ENCODE measurements around the gene CAMK1D.
"Not testable (repeated sequence)": the region's sequence is repeated elsewhere in the genome, so short reads cannot be mapped to it uniquely, and the experiment has no call there.

Gene CAMK1D

GRCh38 chr10:12529976-12530375 lies 180.6 kb downstream of the CAMK1D start:
- DNase-seq: no peak

DNA sequence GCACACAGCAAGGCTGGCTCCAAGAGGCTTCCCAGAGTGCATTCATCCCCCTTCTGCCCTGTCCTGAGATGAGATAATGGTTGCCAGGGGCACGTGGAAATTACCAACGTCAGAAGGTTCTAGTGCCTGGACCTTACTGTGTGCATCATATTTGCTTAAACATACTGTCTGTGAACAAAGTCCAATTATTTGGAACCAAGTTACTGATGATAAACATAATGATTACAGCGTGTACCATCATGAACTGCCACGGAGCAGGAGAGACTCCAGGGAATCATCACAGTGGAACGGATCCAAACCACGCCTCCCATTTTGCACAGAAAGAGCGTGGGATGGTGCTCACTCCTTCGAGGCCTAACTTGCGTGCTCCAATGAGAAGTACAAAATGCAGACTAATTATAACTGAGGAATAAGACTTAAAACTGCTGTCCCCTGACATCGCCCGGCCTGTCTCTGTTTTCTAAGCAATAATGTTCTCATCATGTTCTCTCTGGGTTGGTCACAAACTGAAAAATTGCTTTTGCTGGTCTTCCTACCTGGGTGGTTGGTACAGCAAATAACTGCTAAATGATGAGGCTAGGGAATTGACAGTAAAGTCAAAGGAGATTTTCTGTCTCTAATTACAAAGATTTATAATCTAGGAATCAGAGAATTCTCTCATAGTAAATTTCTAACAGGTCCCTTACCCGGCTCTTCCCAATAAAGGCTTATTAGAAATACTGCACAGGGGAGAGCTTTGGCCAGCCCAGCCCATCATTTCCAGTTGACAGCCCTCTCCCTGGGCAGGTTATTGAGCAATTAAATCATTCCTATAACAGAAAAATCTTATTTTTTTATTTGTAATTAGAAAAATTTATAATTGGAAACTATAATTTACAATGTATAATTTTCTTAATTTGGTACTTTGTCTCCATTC lies 182.2 kb downstream of the CAMK1D start:
- no peak for DNase-seq

DNA sequence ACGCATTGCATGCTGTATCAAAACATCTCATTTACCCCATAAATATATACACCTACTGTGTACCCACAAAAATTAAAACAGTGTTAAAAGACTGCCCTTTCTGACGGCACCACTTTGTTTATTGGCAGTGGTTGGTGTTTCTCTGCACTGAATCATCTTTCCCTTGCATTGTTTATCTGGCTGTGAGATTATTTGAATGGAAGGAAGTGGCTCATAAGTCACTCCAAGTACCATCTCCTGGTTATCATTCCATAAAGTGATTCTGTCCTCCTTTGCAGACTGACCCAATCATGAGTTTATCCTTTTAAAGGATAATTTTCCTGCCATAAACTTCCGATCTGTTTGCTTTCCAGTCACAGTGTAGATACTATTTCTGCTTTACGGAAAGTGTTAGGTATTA lies 183.8 kb downstream of the CAMK1D start:
- DNase-seq: no peak

GRCh38 chr10:12533723-12534122 lies 184.4 kb downstream of the CAMK1D start:
- DNase-seq: no peak

- no peak for DNase-seq
Measured at GRCh38 chr10:12534824-12535223, 185.5 kb downstream of the CAMK1D start.

- DNase-seq: no peak
Measured at GRCh38 chr10:12535656-12536055, 186.3 kb downstream of the CAMK1D start.

GRCh38 chr10:12538491-12538995 lies 189.2 kb downstream of the CAMK1D start:
- no peak for DNase-seq

- DNase-seq: peak; percentile 14
Measured at GRCh38 chr10:12539350-12540164, 190.2 kb downstream of the CAMK1D start.

GRCh38 chr10:12540341-12540781 lies 191.0 kb downstream of the CAMK1D start:
- no peak for DNase-seq

GRCh38 chr10:12541446-12542067 lies 192.2 kb downstream of the CAMK1D start:
- no peak for DNase-seq

DNA sequence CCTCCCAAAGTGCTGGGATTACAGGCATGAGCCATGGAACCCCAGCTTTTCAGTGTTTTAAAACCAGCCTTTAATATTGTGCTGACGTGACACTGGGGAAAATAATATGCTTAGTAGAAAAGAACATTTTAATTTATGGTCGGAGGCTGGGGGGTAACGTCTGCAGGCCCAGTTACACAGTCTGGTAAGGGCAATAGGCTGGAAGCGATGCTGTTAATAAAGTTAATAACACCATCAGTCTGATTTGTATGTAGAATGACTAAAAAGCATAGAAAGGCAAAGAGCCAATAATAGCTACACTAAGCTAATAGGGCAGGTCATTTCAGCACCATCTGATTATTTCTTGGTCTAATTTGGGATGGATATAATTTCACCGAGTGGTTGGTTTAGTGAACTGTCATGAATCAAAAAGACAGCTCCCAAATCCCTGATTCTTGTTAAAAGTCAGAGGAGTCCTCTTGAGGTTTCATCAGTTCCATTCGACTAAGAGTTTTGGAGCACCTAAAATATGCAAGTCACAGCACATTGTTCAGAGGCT lies 192.9 kb downstream of the CAMK1D start:
- no peak for DNase-seq

DNA sequence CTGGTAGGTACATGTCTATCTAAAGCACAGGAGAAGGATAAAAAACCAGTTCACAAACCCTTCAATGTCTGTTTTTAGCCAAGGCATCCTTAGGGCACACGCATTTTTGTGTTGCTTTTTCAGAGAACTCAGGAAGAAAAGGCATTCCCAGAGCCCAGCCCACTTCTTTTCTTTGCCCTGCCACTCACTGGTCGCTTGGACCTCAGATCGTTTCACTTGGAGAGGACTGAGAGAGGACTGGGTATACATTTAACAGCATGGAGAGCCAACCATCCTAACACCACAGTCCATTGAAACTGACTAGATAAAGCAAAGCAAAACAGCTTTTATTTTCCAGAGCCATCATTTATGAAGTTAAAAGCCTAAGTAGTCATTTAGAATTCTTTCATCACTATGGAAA lies 194.2 kb downstream of the CAMK1D start:
- no peak for DNase-seq

DNA sequence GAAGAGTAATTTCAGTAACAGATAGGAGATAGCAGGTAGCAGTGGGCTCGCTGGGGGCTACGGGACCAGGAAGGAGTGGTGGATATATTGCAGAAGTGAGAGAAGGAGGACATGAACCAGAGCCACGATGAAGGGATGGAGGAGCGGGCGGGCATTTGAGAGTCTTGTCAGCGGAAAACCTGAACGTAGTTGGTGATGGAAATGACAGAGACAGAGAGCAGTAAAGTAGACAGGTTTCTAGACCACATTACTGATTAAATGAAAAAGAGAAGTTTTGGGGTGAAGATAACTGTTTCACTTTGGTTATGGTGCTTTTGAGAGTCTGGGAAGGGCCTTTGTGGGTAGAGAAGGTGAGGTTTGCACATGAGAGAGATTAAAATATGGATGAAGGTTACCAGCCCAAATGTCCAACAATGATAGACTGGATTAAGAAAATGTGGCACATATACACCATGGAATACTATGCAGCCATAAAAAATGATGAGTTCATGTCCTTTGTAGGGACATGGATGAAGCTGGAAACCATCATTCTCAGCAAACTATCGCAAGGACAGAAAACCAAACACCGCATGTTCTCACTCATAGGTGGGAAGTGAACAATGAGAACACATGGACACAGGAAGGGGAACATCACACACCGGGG lies 196.9 kb downstream of the CAMK1D start:
- DNase-seq: not testable (repeated sequence)

GRCh38 chr10:12547301-12547771 lies 198.0 kb downstream of the CAMK1D start:
- no peak for DNase-seq

DNA sequence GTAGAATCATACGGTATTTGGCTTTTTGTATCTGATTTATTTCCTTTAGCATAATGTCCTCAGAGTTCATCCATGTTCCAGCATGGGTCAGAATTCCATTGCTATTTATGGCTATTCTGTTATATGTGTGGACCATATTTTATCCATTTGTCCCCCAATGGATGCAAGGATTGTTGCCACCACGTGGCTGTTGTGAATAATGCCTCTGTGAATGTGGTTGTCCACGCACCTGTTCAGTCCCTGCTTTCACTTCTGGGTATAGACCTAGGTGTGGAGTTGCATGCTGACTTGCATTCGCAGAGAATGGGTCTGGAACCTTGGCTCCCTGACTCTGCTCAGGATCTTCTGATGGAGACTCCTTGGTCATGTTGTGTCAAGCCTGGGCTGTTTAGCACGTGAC lies 199.9 kb downstream of the CAMK1D start:
- no peak for DNase-seq

DNA sequence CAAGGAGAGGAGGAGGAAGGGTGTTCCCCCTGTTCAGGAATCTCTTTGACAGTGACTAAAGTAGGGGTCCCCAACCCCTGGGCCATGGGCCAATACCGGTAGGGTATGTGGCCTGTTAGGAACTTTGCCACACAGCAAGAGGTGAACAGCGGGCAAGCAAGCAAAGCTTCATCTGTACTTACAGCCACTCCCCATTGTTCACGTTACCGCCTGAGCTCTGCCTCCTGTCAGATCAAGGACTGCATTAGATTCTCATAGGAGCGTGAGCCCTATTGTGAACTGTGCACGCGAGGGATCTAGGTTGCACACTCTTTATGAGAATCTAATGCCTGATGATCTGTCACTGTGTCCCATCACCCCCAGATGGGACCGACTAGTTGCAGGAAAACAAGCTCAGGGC lies 201.6 kb downstream of the CAMK1D start:
- DNase-seq: no peak

DNA sequence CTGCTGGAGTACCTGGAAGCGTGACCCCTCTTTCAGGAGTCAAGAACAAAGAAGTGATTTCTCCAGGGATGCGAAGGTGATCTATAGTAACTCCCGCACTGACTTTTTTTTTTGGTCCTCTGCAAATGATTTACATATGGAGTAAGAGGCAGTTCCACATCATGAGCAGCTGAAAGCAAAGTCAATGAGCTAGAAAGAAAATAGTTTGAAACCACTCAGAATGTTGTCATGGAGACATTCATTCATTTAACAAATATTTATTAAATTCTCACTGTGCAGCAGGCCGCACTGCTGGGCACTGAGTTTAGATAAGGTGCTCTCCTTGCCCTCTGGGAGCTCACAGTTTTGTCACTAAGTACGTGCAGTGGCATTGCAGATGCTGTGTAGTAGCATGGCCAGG lies 206.7 kb downstream of the CAMK1D start:
- no peak for DNase-seq

DNA sequence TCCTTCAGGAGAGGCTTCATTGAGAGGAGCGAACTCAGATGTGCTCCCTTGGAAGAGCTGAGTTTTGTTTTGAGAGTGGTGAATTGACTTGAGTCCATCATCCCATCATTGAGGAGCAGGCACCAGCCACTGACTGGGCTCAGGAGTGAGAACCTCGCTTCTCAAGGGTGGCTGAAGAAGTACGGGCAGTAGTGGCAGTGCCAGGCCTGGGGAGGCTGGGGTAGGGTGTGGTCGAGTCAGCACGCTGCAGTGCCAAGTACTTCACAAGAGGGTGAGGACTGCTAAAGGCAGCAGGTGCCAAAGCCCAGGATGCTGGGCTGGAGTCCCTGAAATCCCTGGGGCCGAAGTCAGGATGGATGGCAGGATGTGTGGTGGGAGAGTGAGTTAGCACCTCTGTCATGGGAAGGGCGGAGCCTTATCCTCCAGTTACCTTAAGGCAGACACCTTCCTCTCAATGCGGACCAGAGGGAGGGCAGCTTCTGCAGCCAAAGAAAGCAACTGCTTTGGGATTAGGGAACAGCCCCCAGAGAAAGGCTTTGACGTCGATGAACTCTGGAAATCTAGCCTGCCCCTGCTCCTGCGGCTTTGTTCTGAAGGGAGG lies 210.3 kb downstream of the CAMK1D start:
- no peak for DNase-seq

- no peak for DNase-seq
Measured at GRCh38 chr10:12561307-12561706, 212.0 kb downstream of the CAMK1D start.

DNA sequence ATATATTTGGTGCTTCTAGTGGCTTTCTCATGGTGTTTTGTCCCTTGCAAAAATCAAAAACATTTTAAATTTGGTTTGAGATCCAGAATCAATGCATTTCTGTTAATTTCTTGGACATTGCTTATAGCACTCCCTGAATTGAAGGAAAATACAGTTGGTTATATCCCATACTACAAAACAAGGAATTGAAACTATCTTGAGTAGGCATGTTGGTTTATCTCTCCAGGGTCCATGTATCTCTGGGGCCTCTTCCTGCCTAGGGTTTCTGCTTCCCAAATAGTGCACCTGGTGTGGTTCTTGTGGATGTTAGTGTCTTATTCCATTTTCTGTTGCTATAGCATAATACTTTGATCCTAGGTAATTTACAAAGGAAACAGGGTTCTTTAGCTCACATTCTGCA lies 212.4 kb downstream of the CAMK1D start:
- no peak for DNase-seq

DNA sequence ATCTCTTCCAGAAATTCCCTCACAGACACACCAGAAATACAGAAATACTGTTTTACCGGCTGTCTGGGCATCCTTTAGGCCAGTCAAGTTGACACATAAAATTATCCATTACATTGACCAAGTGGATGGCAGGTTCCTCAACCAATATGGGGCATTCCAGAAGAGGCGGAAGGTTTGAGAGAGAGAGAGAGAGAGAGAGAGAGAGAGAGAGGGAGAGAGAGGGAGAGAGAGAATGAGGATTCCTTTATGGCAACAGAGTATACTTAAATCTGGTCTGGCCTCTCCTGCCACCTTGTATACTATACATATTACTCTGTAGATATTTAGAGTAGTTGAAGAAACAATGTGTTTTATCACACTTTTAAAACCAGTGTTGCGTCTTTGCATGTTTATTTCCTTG lies 214.1 kb downstream of the CAMK1D start:
- DNase-seq: no peak

GRCh38 chr10:12564173-12564572 lies 214.8 kb downstream of the CAMK1D start:
- DNase-seq: no peak

All from NCI-H1694 (cell line).